ENCODE data around the gene PTGER3. TPM values are rescaled to one million over a fixed set of nuclear protein-coding genes. Genes with fewer than 3 reads are reported as not detected.

PTGER3 gene
- total RNA-seq, 6 experiments from 2014 or later, result 0.12 to 0.35 (median 0.20) TPM; not detected in 2

DNA sequence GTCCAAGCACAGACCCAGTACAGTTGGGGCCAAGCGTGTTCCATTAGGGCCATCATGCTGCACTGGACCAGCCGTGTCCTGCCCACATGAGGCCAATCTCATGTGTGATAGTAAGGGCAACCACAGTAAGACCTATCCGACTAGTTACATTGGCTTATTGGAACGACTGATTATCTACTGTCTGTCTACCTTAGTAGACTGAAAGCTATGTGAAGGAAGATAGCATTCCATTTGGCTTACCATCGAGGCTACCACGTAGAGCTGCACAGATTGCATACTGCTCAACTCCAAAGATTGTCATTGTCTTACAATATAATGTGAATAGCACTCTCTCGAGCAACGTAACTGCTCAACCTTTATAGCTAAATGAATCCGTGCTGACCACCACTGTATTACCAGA is 10.6 kb downstream of the PTGER3 start:
- no peaks in the 10 kb centered on the region for H3K27me3 ChIP-seq

GRCh38 chr1:71033136-71033535 is 14.5 kb downstream of the PTGER3 start:
- no peaks in the 10 kb centered on the region for H3K27me3 ChIP-seq
- no peak for ATAC-seq
- no peaks in the 10 kb centered on the region for H3K9me3 ChIP-seq
- intact Hi-C loops (cut with DNase I), result no loop called here
- no peak overlapping the region for H3K27ac ChIP-seq
- no peak overlapping the region for H3K4me3 ChIP-seq
- no peaks in the 10 kb centered on the region for H3K4me1 ChIP-seq
- 83% methylated on average over 1 of the region's 1 CpG for WGBS (ENCODE audit: insufficient coverage, low coverage, low lambda C conversion rate, missing lambda C conversion rate)
- no peak for DNase-seq
- no peaks in the 10 kb centered on the region for H3K36me3 ChIP-seq
- TF ChIP-seq, protein P1, sequence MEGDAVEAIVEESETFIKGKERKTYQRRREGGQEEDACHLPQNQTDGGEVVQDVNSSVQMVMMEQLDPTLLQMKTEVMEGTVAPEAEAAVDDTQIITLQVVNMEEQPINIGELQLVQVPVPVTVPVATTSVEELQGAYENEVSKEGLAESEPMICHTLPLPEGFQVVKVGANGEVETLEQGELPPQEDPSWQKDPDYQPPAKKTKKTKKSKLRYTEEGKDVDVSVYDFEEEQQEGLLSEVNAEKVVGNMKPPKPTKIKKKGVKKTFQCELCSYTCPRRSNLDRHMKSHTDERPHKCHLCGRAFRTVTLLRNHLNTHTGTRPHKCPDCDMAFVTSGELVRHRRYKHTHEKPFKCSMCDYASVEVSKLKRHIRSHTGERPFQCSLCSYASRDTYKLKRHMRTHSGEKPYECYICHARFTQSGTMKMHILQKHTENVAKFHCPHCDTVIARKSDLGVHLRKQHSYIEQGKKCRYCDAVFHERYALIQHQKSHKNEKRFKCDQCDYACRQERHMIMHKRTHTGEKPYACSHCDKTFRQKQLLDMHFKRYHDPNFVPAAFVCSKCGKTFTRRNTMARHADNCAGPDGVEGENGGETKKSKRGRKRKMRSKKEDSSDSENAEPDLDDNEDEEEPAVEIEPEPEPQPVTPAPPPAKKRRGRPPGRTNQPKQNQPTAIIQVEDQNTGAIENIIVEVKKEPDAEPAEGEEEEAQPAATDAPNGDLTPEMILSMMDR (IDR thresholded peaks at IDR 0.05), result no peak
- no peak for TF ChIP-seq POLR2A (IDR thresholded peaks at IDR 0.05)

More for the DNA sequence above, 10.6 kb downstream of the PTGER3 start:
- TF ChIP-seq, protein P1 (IDR thresholded peaks at IDR 0.05), result no peak
- no peak for TF ChIP-seq POLR2A (IDR thresholded peaks at IDR 0.05)
- Histone ChIP-seq H3K4me1 (no peaks in the 10 kb centered on the region), H3K4me3 (no peak overlapping the region), H3K9me3 (no peaks in the 10 kb centered on the region), H3K27ac (no peak overlapping the region), H3K36me3 (no peaks in the 10 kb centered on the region)
- DNase-seq (no peak), ATAC-seq (no peak)
- WGBS (ENCODE audit: insufficient coverage, low coverage, low lambda C conversion rate, missing lambda C conversion rate), result 69% methylated on average over 6 of the region's 9 CpGs
- intact Hi-C loops (cut with DNase I), result no loop called here

GRCh38 chr1:71031426-71031825 is 16.2 kb downstream of the PTGER3 start:
- no peaks in the 10 kb centered on the region for H3K9me3 ChIP-seq
- no peaks in the 10 kb centered on the region for H3K4me1 ChIP-seq
- no peak overlapping the region for H3K4me3 ChIP-seq
- DNase-seq (no peak), ATAC-seq (no peak)
- H3K27ac ChIP-seq, result no peak overlapping the region
- H3K36me3 ChIP-seq, result no peaks in the 10 kb centered on the region
- no peaks in the 10 kb centered on the region for H3K27me3 ChIP-seq
- TF ChIP-seq, protein P1 (IDR thresholded peaks at IDR 0.05), result no peak
- TF ChIP-seq POLR2A (IDR thresholded peaks at IDR 0.05), result no peak
- intact Hi-C loops (cut with DNase I), result no loop called here

GRCh38 chr1:71030026-71030425 is 17.6 kb downstream of the PTGER3 start:
- no peaks in the 10 kb centered on the region for H3K4me1 ChIP-seq
- DNase-seq (no peak), ATAC-seq (no peak)
- H3K9me3 ChIP-seq, result no peaks in the 10 kb centered on the region
- no peaks in the 10 kb centered on the region for H3K36me3 ChIP-seq
- intact Hi-C loops (cut with DNase I), result no loop called here
- H3K4me3 ChIP-seq, result no peak overlapping the region
- TF ChIP-seq, protein P1 (IDR thresholded peaks at IDR 0.05), result no peak
- 58% methylated on average over 1 of the region's 1 CpG for WGBS (ENCODE audit: insufficient coverage, low coverage, low lambda C conversion rate, missing lambda C conversion rate)
- no peaks in the 10 kb centered on the region for H3K27me3 ChIP-seq
- H3K27ac ChIP-seq, result no peak overlapping the region

DNA sequence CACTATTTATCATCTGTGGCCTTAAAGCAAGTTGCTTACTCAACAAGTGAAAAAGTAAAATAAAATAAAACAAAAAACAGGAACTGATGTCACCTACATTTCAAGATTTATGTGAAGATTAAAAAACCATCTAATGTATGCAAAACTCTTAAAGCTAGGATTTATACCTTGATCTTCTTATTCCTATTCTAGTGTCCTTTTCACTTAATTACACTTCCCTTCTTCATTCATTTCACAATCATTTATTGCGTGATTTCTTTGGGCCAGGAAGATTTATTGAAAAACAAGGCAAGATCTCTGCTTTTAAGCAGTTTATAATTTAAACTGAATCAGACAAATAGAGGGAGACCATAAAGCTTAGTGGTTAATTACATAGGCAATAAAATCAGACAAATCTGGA is 18.6 kb downstream of the PTGER3 start:
- DNase-seq, result no peak
- Histone ChIP-seq H3K36me3 (no peaks in the 10 kb centered on the region), H3K27me3 (no peaks in the 10 kb centered on the region), H3K4me3 (no peak overlapping the region), H3K9me3 (no peaks in the 10 kb centered on the region), H3K27ac (no peak overlapping the region), H3K4me1 (no peaks in the 10 kb centered on the region)
- intact Hi-C loops (cut with DNase I), result no loop called here
- 40% methylated on average over 1 of the region's 1 CpG for WGBS (ENCODE audit: insufficient coverage, low coverage, low lambda C conversion rate, missing lambda C conversion rate)
- no peak for TF ChIP-seq POLR2A (IDR thresholded peaks at IDR 0.05)
- TF ChIP-seq, protein P1 (IDR thresholded peaks at IDR 0.05), result no peak
- ATAC-seq, result no peak
